GM12878 (cell line): Measurements from ENCODE around the gene COMMD6. TPM values are rescaled to one million over a fixed set of nuclear protein-coding genes. Genes with fewer than 3 reads are reported as not detected.

Experiments used
- BACH1 ChIP-seq: fragments of 450-650 bp; IDR thresholded peaks from 2 replicates; pipeline ENCODE4 v1.6.1; 2017; ENCODE audit warnings: mild to moderate bottlenecking, borderline replicate concordance
- BMI1 ChIP-seq: fragments of 450-650 bp; IDR thresholded peaks from 2 replicates; pipeline ENCODE4 v1.6.1; 2016; ENCODE audit warnings: mild to moderate bottlenecking, moderate library complexity, borderline replicate concordance
- CUX1 ChIP-seq: IDR thresholded peaks from 2 replicates; pipeline ENCODE4 v1.6.1; 2012; ENCODE audit warnings: improper control_type of control experiment, low read depth, low read length; ENCODE audit not compliant: insufficient replicate concordance
- E4F1 ChIP-seq: fragments of 450-650 bp; IDR thresholded peaks from 2 replicates; pipeline ENCODE4 v1.6.1; 2018; ENCODE audit warnings: borderline replicate concordance, mild to moderate bottlenecking; ENCODE audit not compliant: partially characterized antibody
- EED ChIP-seq: sonication (generic); IDR thresholded peaks from 2 replicates; pipeline ENCODE4 v1.6.1; 2016; ENCODE audit warnings: antibody characterized with exemption, low read depth
- EGR1 ChIP-seq, 2 experiments: IDR thresholded peaks; 1 replicate in 1 of 2; 2 replicates in 1 of 2; pipeline ENCODE4 v1.6.1; 2011 to 2012; ENCODE audit warnings: low read depth in 2 of 2, low read length in 2 of 2, borderline replicate concordance in 1 of 2, mild to moderate bottlenecking in 1 of 2, moderate library complexity in 1 of 2
- FOS ChIP-seq: IDR thresholded peaks from 3 replicates; pipeline ENCODE4 v1.6.1; 2011; ENCODE audit warnings: borderline replicate concordance; ENCODE audit not compliant: insufficient read length; ENCODE audit errors: extremely low read depth
- LARP7 ChIP-seq: fragments of 450-650 bp; IDR thresholded peaks from 2 replicates; pipeline ENCODE4 v1.6.1; 2017; ENCODE audit warnings: mild to moderate bottlenecking
- POLR2A ChIP-seq: IDR thresholded peaks from 2 replicates; pipeline ENCODE4 v1.6.1; 2011; ENCODE audit warnings: low read depth, mild to moderate bottlenecking, low read length
- RB1 ChIP-seq: fragments of 450-650 bp; formaldehyde crosslinking; IDR thresholded peaks from 2 replicates; pipeline ENCODE4 v1.6.1; 2017; ENCODE audit warnings: mild to moderate bottlenecking, borderline replicate concordance
- RBBP5 ChIP-seq: fragments of 200-600 bp; sonication (generic); conservative IDR thresholded peaks from 2 replicates; pipeline ENCODE4 v1.6.1; 2016
- RUNX3 ChIP-seq: IDR thresholded peaks from 2 replicates; pipeline ENCODE4 v1.6.1; 2012; ENCODE audit warnings: low read length, inconsistent platforms
- SMAD1 ChIP-seq: fragments of 450-650 bp; IDR thresholded peaks from 2 replicates; pipeline ENCODE4 v1.6.1; 2018; ENCODE audit warnings: mild to moderate bottlenecking, low read depth; ENCODE audit not compliant: partially characterized antibody
- SMARCA5 ChIP-seq: fragments of 450-650 bp; IDR thresholded peaks from 2 replicates; pipeline ENCODE4 v1.6.1; 2017; ENCODE audit warnings: mild to moderate bottlenecking
- TARDBP ChIP-seq: IDR thresholded peaks from 2 replicates; pipeline ENCODE4 v1.6.1; 2016; ENCODE audit warnings: borderline replicate concordance
- WRNIP1 ChIP-seq: IDR thresholded peaks from 2 replicates; pipeline ENCODE4 v1.6.1; 2011; ENCODE audit warnings: low read depth, low read length, improper control_type of control experiment, borderline replicate concordance
- ZBTB40 ChIP-seq: fragments of 450-650 bp; IDR thresholded peaks from 2 replicates; pipeline ENCODE4 v1.6.1; 2016; ENCODE audit warnings: mild to moderate bottlenecking, moderate library complexity, borderline replicate concordance
- ZNF24 ChIP-seq: fragments of 450-650 bp; IDR thresholded peaks from 2 replicates; pipeline ENCODE4 v1.6.1; 2017; ENCODE audit warnings: antibody characterized with exemption, mild to moderate bottlenecking
- polyA plus RNA-seq, 11 experiments: library from polyadenylated mRNA; depleted of rRNA in 4 of 11; unstranded in 6 of 11; stranded (reverse) in 5 of 11; fragments of >200 nt; fragmentation: Nextera tagmentation in 4 of 11; fragmentation: Illumina TruSeq in 1 of 11; extraction: Ambion mirVana in 4 of 11; extraction: Trizol in 1 of 11; gene quantifications; 1 replicate in 1 of 11; 2 replicates in 10 of 11; pipeline versions ENCODE4 v1.2.1 to v1.2.3, GENCODE V29; 2011 to 2016; ENCODE audit warnings: inconsistent platforms in 2 of 11, missing spikeins in 2 of 11, low read depth in 1 of 11
- total RNA-seq, 4 experiments: library from RNA; depleted of rRNA in 3 of 4; stranded (reverse); fragments of >200 nt in 3 of 4; fragmentation: Illumina TruSeq in 1 of 4; extraction: Trizol in 1 of 4; gene quantifications; 2 replicates each; pipeline versions ENCODE4 v1.2.1 to v1.2.3, GENCODE V29; 2013 to 2021

COMMD6 gene
- total and polyA plus RNA-seq, 10 of the 15 experiments (the other 5 are each of a cell fraction or from before 2014, with no cell fraction given), result 127 to 509 (median 247) TPM

- TF ChIP-seq CUX1, result peak; percentile 14
- peak; percentile 97 for TF ChIP-seq POLR2A
- peak; percentile 75 to 100 for TF ChIP-seq EGR1 (IDR thresholded peaks at IDR 0.05; ENCODE audit: borderline replicate concordance in 1 of 2, low read depth in 2 of 2, low read length in 2 of 2)
- TF ChIP-seq E4F1, result peak; percentile 77
- no peak for TF ChIP-seq SMAD1
- peak; percentile 82; the same call in 1 of the 2 replicates for TF ChIP-seq SMARCA5
- TF ChIP-seq RUNX3, result 0 out of 2 replicates have a peak, but pooled peaks have one; percentile 16
- TF ChIP-seq LARP7, result peak; percentile 61
- no peak for TF ChIP-seq ZBTB40
- TF ChIP-seq FOS, result no peak
- no peak for TF ChIP-seq BMI1
- TF ChIP-seq BACH1, result peak; percentile 34; the same call in 1 of the 2 replicates
- TF ChIP-seq RB1, result peak; percentile 55; the same call in 1 of the 2 replicates
- no peak for TF ChIP-seq ZNF24
- TF ChIP-seq WRNIP1, result no peak
- TF ChIP-seq EED, result no peak; the same call in 1 of the 2 replicates
- 0 out of 2 replicates have a peak, but pooled peaks have one; percentile 31 for TF ChIP-seq TARDBP
- peak; percentile 98 for TF ChIP-seq RBBP5
These were observed 11.9 kb upstream of the COMMD6 start, which contains the start of gene UCHL3 (continued) for GRCh38 chr13:75549262-75550158.
